Measurements from ENCODE around the gene NMNAT2.

The NMNAT2 gene

GRCh38 chr1:183388735-183389134 is 29.4 kb downstream of the NMNAT2 start:
- TF ChIP-seq TCF4 (CRISPR knock-in tag; IDR thresholded peaks at IDR 0.05; ENCODE audit: borderline replicate concordance) (no peak), POU6F1 (CRISPR knock-in tag; IDR thresholded peaks at IDR 0.05; ENCODE audit: borderline replicate concordance, low read depth) (no peak), ZNF70 (CRISPR knock-in tag; IDR thresholded peaks at IDR 0.05) (no peak), SNAI2 (CRISPR knock-in tag; IDR thresholded peaks at IDR 0.05) (no peak), GLIS3 (CRISPR knock-in tag; IDR thresholded peaks at IDR 0.05) (no peak), ZFP3 (CRISPR knock-in tag; IDR thresholded peaks at IDR 0.05) (no peak), CSRNP3 (CRISPR knock-in tag; IDR thresholded peaks at IDR 0.05) (no peak), ZC3H10 (CRISPR knock-in tag; IDR thresholded peaks at IDR 0.05) (no peak), CSDC2 (CRISPR knock-in tag; IDR thresholded peaks at IDR 0.05) (no peak), ESRRG (CRISPR knock-in tag; IDR thresholded peaks at IDR 0.05) (no peak), BACH2 (CRISPR knock-in tag; IDR thresholded peaks at IDR 0.05; ENCODE audit: borderline replicate concordance) (no peak), ZFP30 (CRISPR knock-in tag; IDR thresholded peaks at IDR 0.05) (no peak), PPARA (CRISPR knock-in tag; IDR thresholded peaks at IDR 0.05; ENCODE audit: borderline replicate concordance) (no peak), RARB (CRISPR knock-in tag; IDR thresholded peaks at IDR 0.05) (no peak), ISL1 (CRISPR knock-in tag; IDR thresholded peaks at IDR 0.05) (no peak), ZNF565 (CRISPR knock-in tag; conservative IDR thresholded peaks at IDR 0.05; ENCODE audit: low read depth) (no peak), TSHZ2 (CRISPR knock-in tag; IDR thresholded peaks at IDR 0.05) (no peak)
- ATAC-seq: no peak

GRCh38 chr1:183385340-183386144 is 32.6 kb downstream of the NMNAT2 start:
- TF ChIP-seq ZNF8 (CRISPR knock-in tag; IDR thresholded peaks at IDR 0.05): no peak
- TF ChIP-seq BACH2 (CRISPR knock-in tag; IDR thresholded peaks at IDR 0.05; ENCODE audit: borderline replicate concordance): no peak
- ATAC-seq: no peak

GRCh38 chr1:183379951-183380350 is 38.2 kb downstream of the NMNAT2 start:
- TF ChIP-seq ISL1 (CRISPR knock-in tag; IDR thresholded peaks at IDR 0.05): no peak
- no peak for TF ChIP-seq CREB5 (CRISPR knock-in tag; IDR thresholded peaks at IDR 0.05; ENCODE audit: low read depth)
- no peak for TF ChIP-seq PATZ1 (CRISPR knock-in tag; IDR thresholded peaks at IDR 0.05; ENCODE audit: borderline replicate concordance)
- TF ChIP-seq TCF4 (CRISPR knock-in tag; IDR thresholded peaks at IDR 0.05; ENCODE audit: borderline replicate concordance): no peak
- TF ChIP-seq OSR1 (CRISPR knock-in tag; IDR thresholded peaks at IDR 0.05): no peak
- TF ChIP-seq ZNF565 (CRISPR knock-in tag; conservative IDR thresholded peaks at IDR 0.05; ENCODE audit: low read depth): no peak
- no peak for TF ChIP-seq TOX (CRISPR knock-in tag; IDR thresholded peaks at IDR 0.05; ENCODE audit: borderline replicate concordance)
- TF ChIP-seq CSDC2 (CRISPR knock-in tag; IDR thresholded peaks at IDR 0.05): no peak
- no peak for TF ChIP-seq RARB (CRISPR knock-in tag; IDR thresholded peaks at IDR 0.05)
- TF ChIP-seq ESRRG (CRISPR knock-in tag; IDR thresholded peaks at IDR 0.05): no peak
- no peak for TF ChIP-seq CSRNP3 (CRISPR knock-in tag; IDR thresholded peaks at IDR 0.05)
- no peak for TF ChIP-seq ARNTL (CRISPR knock-in tag; IDR thresholded peaks at IDR 0.05; ENCODE audit: borderline replicate concordance, low read depth)
- TF ChIP-seq ZFP3 (CRISPR knock-in tag; IDR thresholded peaks at IDR 0.05): no peak
- no peak for ATAC-seq

Data from SK-N-SH treated with all-trans-retinoic acid at 6 μM for 48 hours (cell line).